Esophagus squamous epithelium (tissue), 4 donors: Measurements from ENCODE around the gene ARHGEF17.

Experiments used
- CTCF ChIP-seq, 6 experiments: fragments of 450-650 bp in 4 of 6; fragments of 200-600 bp in 2 of 6; sonication (generic) in 2 of 6; IDR thresholded peaks; one replicate each; pipeline ENCODE4 v1.5.1; 2016 to 2019; ENCODE audit warnings: antibody characterized with exemption in 6 of 6, mild to moderate bottlenecking in 4 of 6, moderate library complexity in 4 of 6
- POLR2A ChIP-seq, 4 donors: fragments of 450-650 bp; IDR thresholded peaks; one replicate each; pipeline ENCODE4 v1.6.1; 2017; ENCODE audit warnings: antibody characterized with exemption in 4 of 4, mild to moderate bottlenecking in 4 of 4, moderate library complexity in 3 of 4

DNA sequence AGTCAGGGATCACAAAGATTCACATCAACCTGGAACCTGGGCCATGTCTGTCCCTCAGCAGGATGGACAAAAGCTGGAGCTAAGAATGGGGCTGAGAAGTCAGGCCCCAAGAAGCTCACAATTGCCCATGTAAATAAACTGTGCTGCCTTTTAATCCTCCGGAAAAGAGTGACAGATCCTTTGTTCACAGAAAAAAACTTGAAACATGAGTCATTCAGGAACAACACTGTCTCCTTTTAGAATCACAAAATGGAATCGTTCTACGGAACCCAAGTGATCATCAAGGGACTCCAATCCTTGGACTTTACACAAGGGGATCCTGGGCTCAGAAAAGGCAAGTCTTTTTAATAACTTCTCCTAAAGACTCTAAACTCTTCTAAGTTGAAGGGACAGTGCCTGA lies 104.2 kb downstream of the ARHGEF17 start:
- TF ChIP-seq POLR2A (IDR thresholded peaks at IDR 0.05) (no peak), CTCF (IDR thresholded peaks at IDR 0.05) (no peak)
